ENCODE measurements around the gene TNFAIP8L1. TPM values are rescaled to one million over a fixed set of nuclear protein-coding genes. Genes with fewer than 3 reads are reported as not detected.

The TNFAIP8L1 gene
- total and polyA plus RNA-seq, 2 of the 8 experiments (the other 6 are each of a cell fraction or from before 2014, with no cell fraction given): 3.2 to 6.1 TPM

- Histone ChIP-seq H3K36me3 (ENCODE audit: control insufficient read depth in 2 of 4, insufficient read depth in 4 of 4, low read length in 3 of 4) (no peaks in the 10 kb centered on the region), H2BK120ac (replicated peaks; ENCODE audit: low read depth, low read length) (no peak overlapping the region), H3K9me3 (ENCODE audit: insufficient read depth in 2 of 2, low read depth in 1 of 2, low read length in 1 of 2) (no peaks in the 10 kb centered on the region), H3K4me2 (ENCODE audit: insufficient read depth in 1 of 2, low read depth in 2 of 2, low read length in 2 of 2) (no peak overlapping the region), H3K23me2 (ENCODE audit: low read depth, low read length) (peaks cover 7% of the 10 kb centered on the region; the same call in 1 of the 2 replicates), H3K18ac (ENCODE audit: extremely low read depth, low read length) (no peak overlapping the region), H3K9ac (replicated peaks in 1 of 4; ENCODE audit: extremely low read depth in 1 of 4, low read depth in 3 of 4, low read length in 3 of 4) (no peak overlapping the region), H3K4me3 (ENCODE audit: extremely low read depth in 1 of 4, insufficient read depth in 2 of 4, low read depth in 3 of 4, low read length in 4 of 4) (no peak overlapping the region), H3K79me2 (ENCODE audit: control insufficient read depth in 1 of 2, insufficient read depth in 2 of 2, low read length in 2 of 2) (no peaks in the 10 kb centered on the region), H4K91ac (replicated peaks; ENCODE audit: insufficient read length, low read length) (no peak overlapping the region), H3K4me1 (replicated peaks in 1 of 4; ENCODE audit: control insufficient read depth in 3 of 4, insufficient read depth in 4 of 4, low read length in 3 of 4) (peaks cover 0 to 8% (median 5%) of the 10 kb centered on the region in 4 experiments; a peak in 3 of 7 replicates), H4K20me1 (replicated peaks in 1 of 2; ENCODE audit: control insufficient read depth in 1 of 2, insufficient read depth in 2 of 2, low read length in 2 of 2) (peaks cover 0 to 3% of the 10 kb centered on the region in 2 experiments), H4K5ac (ENCODE audit: insufficient read length, low read depth, low read length) (no peak overlapping the region), H2AK5ac (ENCODE audit: low read depth, low read length) (no peak overlapping the region), H3K79me1 (ENCODE audit: low read depth, low read length) (peaks cover 6% of the 10 kb centered on the region; the same call in 1 of the 2 replicates), H3K4ac (replicated peaks; ENCODE audit: insufficient read length, low read depth, low read length) (no peak overlapping the region), H2BK15ac (ENCODE audit: low read length) (no peak overlapping the region), H2AFZ (ENCODE audit: low read length) (no peak overlapping the region), H2BK12ac (ENCODE audit: low read depth, low read length) (no peak overlapping the region), H4K8ac (ENCODE audit: extremely low read depth, insufficient read depth, low read length) (peak overlapping the region; percentile 23; the same call in 1 of the 2 replicates), H3K56ac (replicated peaks; ENCODE audit: insufficient read length, low read depth, low read length) (no peak overlapping the region), H3K27ac (ENCODE audit: low read depth, low read length) (no peak overlapping the region), H2BK5ac (ENCODE audit: low read depth, low read length) (0 out of 2 replicates have a peak overlapping the region, but pooled peaks have one; percentile 52), H2BK20ac (ENCODE audit: low read length) (no peak overlapping the region), H3K27me3 (replicated peaks in 1 of 4; ENCODE audit: control insufficient read depth in 3 of 4, extremely low read depth in 1 of 4, insufficient read depth in 3 of 4, low read length in 3 of 4) (peaks cover 0 to 13% (median 10%) of the 10 kb centered on the region in 4 experiments; a peak in 5 of 7 replicates), H3K14ac (ENCODE audit: insufficient read length) (no peak overlapping the region), H3K23ac (ENCODE audit: insufficient read length) (no peak overlapping the region)
- FAIRE-seq (no peak), DNase-seq (ENCODE audit: low read depth in 1 of 2, low spot score in 2 of 2) (no peak)
- ChIA-PET CTCF (ENCODE audit: partially characterized antibody) (interaction anchor here (1.1 to 1.7 kb wide), 5 partner anchors 8 to 84 kb away, joined by 3 to 6 read pairs (median 4); no protein-coding TSS in a partner anchor), POLR2A (ENCODE audit: partially characterized antibody) (interaction anchor here (1.3 to 1.8 kb wide), 2 partner anchors 9 to 17 kb away, joined by 4 to 6 read pairs; no protein-coding TSS in a partner anchor)
- 81% methylated on average over 14 of the region's 14 CpGs; no CpG with 5 or more reads in 1 of the 2 experiments for WGBS, 2 experiments (ENCODE audit: extremely low coverage in 1 of 2, insufficient coverage in 1 of 2, insufficient read length in 1 of 2, insufficient replicate concordance in 2 of 2, low coverage in 1 of 2, low lambda C conversion rate in 2 of 2, missing lambda C conversion rate in 1 of 2)
- TF ChIP-seq E2F6 (IDR thresholded peaks at IDR 0.05): no peak
- TF ChIP-seq BRCA1 (IDR thresholded peaks at IDR 0.05; ENCODE audit: low read depth, low read length): no peak
- TF ChIP-seq CREB1 (IDR thresholded peaks at IDR 0.05): no peak
- no peak for TF ChIP-seq NRF1 (IDR thresholded peaks at IDR 0.05; ENCODE audit: low read depth, low read length)
- no peak for TF ChIP-seq ATF2 (IDR thresholded peaks at IDR 0.05; ENCODE audit: low read length)
- no peak for TF ChIP-seq MAFK (IDR thresholded peaks at IDR 0.05; ENCODE audit: low read depth, low read length)
- no peak for TF ChIP-seq CTBP2 (IDR thresholded peaks at IDR 0.05; ENCODE audit: borderline replicate concordance, insufficient read depth, insufficient read length, low read length)
- TF ChIP-seq CHD1 (IDR thresholded peaks at IDR 0.05; ENCODE audit: low read depth, low read length): no peak
- no peak for TF ChIP-seq TCF12 (IDR thresholded peaks at IDR 0.05; ENCODE audit: low read depth, low read length)
- no peak for TF ChIP-seq KDM1A (IDR thresholded peaks at IDR 0.05; ENCODE audit: borderline replicate concordance, low read length)
- TF ChIP-seq MAX (IDR thresholded peaks at IDR 0.05): no peak
- TF ChIP-seq TAF1 (IDR thresholded peaks at IDR 0.05; ENCODE audit: low read depth, low read length): no peak
These were observed 1.8 kb downstream of the TNFAIP8L1 start for GRCh38 chr19:4641132-4641531.
